Activated B cell treated with CpG ODN at 0.5 μM for 24 hours (primary cell): ENCODE data around the gene RBPMS2. TPM values are rescaled to one million over a fixed set of nuclear protein-coding genes. Genes with fewer than 3 reads are reported as not detected.
A peak's percentile ranks its signal among the peaks of the same experiment; 100 is the strongest.

ENCODE experiments used
- ATAC-seq: fragments of 200-7000 bp; cut with Tn5 transposase; one replicate; pipeline ENCODE4 v1.10.0; 2021; ENCODE audit warnings: low read depth, mild to moderate bottlenecking, moderate library complexity
- CTCF ChIA-PET: fragments of 350-600 bp; sonication (Branson Sonifier 250); formaldehyde crosslinking; loops from one replicate; lab custom pipeline; 2021; ENCODE audit warnings: antibody characterized with exemption; lab: Charles Lee
- POLR2A ChIA-PET: fragments of 350-600 bp; sonication (Branson Sonifier 250); formaldehyde crosslinking; loops from one replicate; lab custom pipeline; 2021; ENCODE audit warnings: antibody characterized with exemption; lab: Charles Lee
- DNase-seq: peaks from one replicate; pipeline ENCODE4 v3.0.0; 2022
- H3K27ac Mint-ChIP-seq: one replicate; pipeline ENCODE4 v1.8.0; 2020; ENCODE audit warnings: mixed read lengths
- H3K27me3 Mint-ChIP-seq: one replicate; pipeline ENCODE4 v1.8.0; 2021; ENCODE audit warnings: mixed read lengths
- H3K36me3 Mint-ChIP-seq: one replicate; pipeline ENCODE4 v1.8.0; 2021; ENCODE audit warnings: low read depth, mixed read lengths
- H3K4me1 Mint-ChIP-seq: one replicate; pipeline ENCODE4 v1.8.0; 2021; ENCODE audit warnings: mixed read lengths
- H3K4me3 Mint-ChIP-seq: one replicate; pipeline ENCODE4 v1.8.0; 2020; ENCODE audit warnings: mild to moderate bottlenecking, mixed read lengths
- H3K9me3 Mint-ChIP-seq: one replicate; pipeline ENCODE4 v1.8.0; 2020; ENCODE audit warnings: mixed read lengths
- CTCF ChIP-seq: fragments of 200-600 bp; IDR thresholded peaks from one replicate; pipeline ENCODE4 v1.8.0; 2022; ENCODE audit warnings: antibody characterized with exemption, mild to moderate bottlenecking
- intact Hi-C: fragments of 100-400 bp; cut with micrococcal nuclease; formaldehyde crosslinking; loops from one replicate; pipeline ENCODE4 v1.15.1; 2024
- total RNA-seq: library from RNA; stranded (reverse); gene quantifications from 2 replicates; pipeline ENCODE4 v1.2.3, GENCODE V29; 2022

Gene RBPMS2
- total RNA-seq, 1 donor from 2014 or later = 0.93 TPM

GRCh38 chr15:64755427-64755940, 19.9 kb downstream of the RBPMS2 start:
- peak overlapping the region; percentile 76 for H3K4me3 Mint-ChIP-seq
- intact Hi-C loops = no loop called here

GRCh38 chr15:64754663-64755426, 20.5 kb downstream of the RBPMS2 start:
- ATAC-seq (peak; percentile 82), DNase-seq (peak; percentile 32)
- H3K9me3 Mint-ChIP-seq = no peaks in the 10 kb centered on the region
- intact Hi-C loops = loop anchor here (5.0 kb wide), 2 partner anchors 57 to 137 kb away; no protein-coding TSS in a partner anchor
- CTCF ChIA-PET = interaction anchor here (0.8 to 1.6 kb wide), 2 partner anchors 22 to 54 kb away, joined by 4 read pairs; no protein-coding TSS in a partner anchor
- TF ChIP-seq CTCF = no peak
- peak overlapping the region; percentile 92 for H3K27ac Mint-ChIP-seq
- peak overlapping the region; percentile 76 for H3K4me3 Mint-ChIP-seq
- POLR2A ChIA-PET = interaction anchor here (0.5 to 1.2 kb wide), 2 partner anchors 10 to 139 kb away, joined by 3 to 5 read pairs; no protein-coding TSS in a partner anchor
- no peaks in the 10 kb centered on the region for H3K36me3 Mint-ChIP-seq
- H3K4me1 Mint-ChIP-seq = peaks cover 48% of the 10 kb centered on the region
- H3K27me3 Mint-ChIP-seq = no peaks in the 10 kb centered on the region

More at GRCh38 chr15:64755427-64755940, 19.9 kb downstream of the RBPMS2 start:
- ATAC-seq = peak; percentile 16
- peak overlapping the region; percentile 92 for H3K27ac Mint-ChIP-seq
- no peaks in the 10 kb centered on the region for H3K27me3 Mint-ChIP-seq
- POLR2A ChIA-PET = interaction anchor here (0.5 to 1.3 kb wide), 3 partner anchors 11 to 138 kb away, joined by 3 to 5 read pairs (median 5); no protein-coding TSS in a partner anchor
- no peaks in the 10 kb centered on the region for H3K9me3 Mint-ChIP-seq
- peaks cover 48% of the 10 kb centered on the region for H3K4me1 Mint-ChIP-seq
- CTCF ChIA-PET = interaction anchor here (0.8 to 1.6 kb wide), 2 partner anchors 22 to 53 kb away, joined by 4 read pairs; no protein-coding TSS in a partner anchor
- DNase-seq = no peak
- TF ChIP-seq CTCF = no peak
- H3K36me3 Mint-ChIP-seq = no peaks in the 10 kb centered on the region

- no peaks in the 10 kb centered on the region for H3K27me3 Mint-ChIP-seq
- no peak for TF ChIP-seq CTCF
- ATAC-seq (peak; percentile 54), DNase-seq (peak; percentile 40)
- CTCF ChIA-PET = interaction anchor here (0.9 to 1.6 kb wide), 3 partner anchors 55 to 151 kb away, joined by 3 to 4 read pairs (median 3); no protein-coding TSS in a partner anchor
- H3K4me3 Mint-ChIP-seq = peak overlapping the region; percentile 40
- peak overlapping the region; percentile 59 for H3K27ac Mint-ChIP-seq
- intact Hi-C loops = loop anchor here (5.0 kb wide), 2 partner anchors 59 to 139 kb away; no protein-coding TSS in a partner anchor
- H3K9me3 Mint-ChIP-seq = no peaks in the 10 kb centered on the region
- POLR2A ChIA-PET = interaction anchor here (0.5 to 1.2 kb wide), 6 partner anchors 32 to 431 kb away, joined by 3 to 9 read pairs (median 4); partner anchors contain the start of gene CLPX
- no peaks in the 10 kb centered on the region for H3K36me3 Mint-ChIP-seq
- H3K4me1 Mint-ChIP-seq = peaks cover 48% of the 10 kb centered on the region
Measured at GRCh38 chr15:64753480-64754185, 21.8 kb downstream of the RBPMS2 start.

- CTCF ChIA-PET = no interaction called here
- no peaks in the 10 kb centered on the region for H3K9me3 Mint-ChIP-seq
Measured at GRCh38 chr15:64751464-64751863, 23.9 kb downstream of the RBPMS2 start.

More at GRCh38 chr15:64751464-64751863, 23.9 kb downstream of the RBPMS2 start:
- no peaks in the 10 kb centered on the region for H3K27me3 Mint-ChIP-seq
- no peak for ATAC-seq
- H3K4me1 Mint-ChIP-seq = peaks cover 42% of the 10 kb centered on the region
- H3K36me3 Mint-ChIP-seq = no peaks in the 10 kb centered on the region
- no peak for TF ChIP-seq CTCF
- H3K4me3 Mint-ChIP-seq = no peak overlapping the region
- POLR2A ChIA-PET = no interaction called here
- no peak overlapping the region for H3K27ac Mint-ChIP-seq
- intact Hi-C loops = loop anchor here (5.0 kb wide), 2 partner anchors 61 to 141 kb away; no protein-coding TSS in a partner anchor
- DNase-seq = no peak
